NCI-H526 (cell line): ENCODE data around the gene TTC27.
"Not testable (repeated sequence)": the region's sequence is repeated elsewhere in the genome, so short reads cannot be mapped to it uniquely, and the experiment has no call there.

Experiments used
- DNase-seq, 2 experiments: peaks; one replicate each; lab custom pipeline; 2025; lab: John Stamatoyannopoulos, UW

The TTC27 gene

GRCh38 chr2:32851777-32852439 lies 224.1 kb downstream of the TTC27 start:
- no peak for DNase-seq

GRCh38 chr2:32852856-32853255 lies 225.0 kb downstream of the TTC27 start:
- DNase-seq = no peak

GRCh38 chr2:32856891-32857290 lies 229.0 kb downstream of the TTC27 start:
- no peak for DNase-seq

DNA sequence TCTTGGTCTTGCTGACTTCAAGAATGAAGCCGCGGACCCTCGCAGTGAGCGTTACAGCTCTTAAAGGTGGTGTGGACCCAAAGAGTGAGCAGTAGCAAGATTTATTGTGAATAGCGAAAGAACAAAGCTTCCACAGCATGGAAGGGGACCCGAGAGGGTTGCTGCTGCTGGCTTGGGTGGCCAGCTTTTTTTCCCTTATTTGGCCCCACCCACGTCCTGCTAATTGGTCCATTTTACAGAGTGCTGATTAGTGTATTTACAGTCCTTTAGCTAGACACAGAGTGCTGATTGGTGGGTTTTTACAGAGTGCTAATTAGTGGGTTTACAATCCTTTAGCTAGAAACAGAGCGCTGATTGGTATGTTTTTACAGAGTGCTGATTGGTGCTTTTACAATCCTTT lies 230.9 kb downstream of the TTC27 start:
- DNase-seq = no peak

- no peak for DNase-seq
Observed at GRCh38 chr2:32860385-32860784, 232.5 kb downstream of the TTC27 start.

DNA sequence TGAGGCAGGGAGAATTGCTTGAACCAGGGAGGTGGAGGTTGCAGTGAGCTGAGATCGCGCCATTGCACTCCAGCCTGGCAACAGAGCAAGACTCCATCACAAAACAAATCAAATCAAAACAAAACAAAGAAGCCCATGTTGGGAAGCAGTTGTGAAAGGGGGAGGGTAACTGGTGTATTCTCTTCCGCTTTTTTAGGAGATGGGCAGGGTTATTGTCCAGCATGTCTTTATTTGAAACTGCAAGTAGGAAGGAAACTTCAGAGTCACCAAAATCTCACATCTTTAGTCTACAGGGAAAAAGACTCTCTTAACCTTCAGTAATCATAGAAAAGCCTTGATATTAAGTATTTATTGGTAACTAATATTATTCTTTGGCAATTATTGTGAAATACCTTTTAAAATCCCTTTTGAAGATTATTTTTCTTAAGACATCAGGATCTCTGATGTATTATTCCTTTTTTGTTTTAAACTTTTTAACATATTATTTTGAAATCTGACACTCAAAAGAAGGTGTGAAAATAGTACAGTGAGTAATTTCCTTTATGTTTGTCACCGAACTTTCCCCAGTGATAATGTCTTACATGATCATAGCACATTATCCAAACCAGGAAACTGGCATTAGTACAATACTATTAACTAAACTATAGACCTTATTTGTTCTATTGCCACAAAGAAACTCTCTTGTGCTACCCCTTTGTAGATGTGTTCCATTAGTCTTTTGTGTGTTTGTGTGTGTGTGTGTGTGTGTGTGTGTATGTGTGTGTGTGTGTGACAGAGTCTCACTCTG lies 234.6 kb downstream of the TTC27 start:
- no peak for DNase-seq

- no peak for DNase-seq
Observed at GRCh38 chr2:32863326-32863725, 235.5 kb downstream of the TTC27 start.

- no peak for DNase-seq
Observed at GRCh38 chr2:32863803-32864202, 236.0 kb downstream of the TTC27 start.

GRCh38 chr2:32864334-32865111 lies 236.7 kb downstream of the TTC27 start:
- DNase-seq = no peak

- no peak for DNase-seq
Observed at GRCh38 chr2:32865399-32866068, 237.7 kb downstream of the TTC27 start.

DNA sequence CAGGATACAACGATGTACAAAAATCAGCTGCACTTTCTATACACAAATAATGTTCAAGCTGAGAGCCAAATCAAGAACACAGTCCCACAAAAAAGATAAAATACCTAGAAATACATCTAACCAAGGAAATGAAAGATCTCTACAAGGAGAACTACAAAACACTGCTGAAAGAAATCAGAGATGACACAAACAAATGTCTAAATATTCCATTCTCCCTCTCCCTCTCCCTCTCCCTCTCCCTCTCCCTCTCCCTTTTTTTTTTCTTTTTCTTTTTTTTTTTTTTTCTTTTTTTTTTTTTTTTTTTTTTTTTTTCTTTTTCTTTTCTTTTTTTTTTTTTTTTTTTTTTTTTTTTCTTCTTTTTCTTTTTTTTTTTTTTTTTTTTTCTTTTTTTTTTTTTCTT lies 238.6 kb downstream of the TTC27 start:
- not testable (repeated sequence) for DNase-seq
